DND-41 (cell line): Measurements from ENCODE around the gene PLEKHS1.

Source experiments
- ATAC-seq: fragments of 200-7000 bp; cut with Tn5 transposase; 3 replicates; pipeline ENCODE4 v1.9.1; 2021; ENCODE audit warnings: low read depth; ENCODE audit not compliant: insufficient read depth
- DNase-seq: peaks from one replicate; pipeline ENCODE4 v3.0.0-alpha.2; 2020
- H2AFZ ChIP-seq: 2 replicates; pipeline ENCODE4 v1.6.0; 2012; ENCODE audit warnings: low read depth, low read length
- H3K27ac ChIP-seq: 2 replicates; pipeline ENCODE4 v1.5.1; 2012; ENCODE audit warnings: low read length, inconsistent platforms
- H3K27me3 ChIP-seq: fragments of 200-600 bp; sonication (generic); 2 replicates; pipeline ENCODE4 v1.6.0; 2012; ENCODE audit warnings: low read length, mild to moderate bottlenecking, inconsistent platforms; ENCODE audit not compliant: insufficient read depth, poor library complexity
- H3K36me3 ChIP-seq: 2 replicates; pipeline ENCODE4 v1.5.1; 2012; ENCODE audit warnings: low read length, inconsistent platforms; ENCODE audit not compliant: insufficient read depth
- H3K4me1 ChIP-seq: 2 replicates; pipeline ENCODE4 v1.5.1; 2012; ENCODE audit warnings: mild to moderate bottlenecking, low read length; ENCODE audit not compliant: insufficient read depth
- H3K4me2 ChIP-seq: 2 replicates; pipeline ENCODE4 v1.6.0; 2012; ENCODE audit warnings: mild to moderate bottlenecking, moderate library complexity, low read length, inconsistent platforms; ENCODE audit not compliant: insufficient read depth
- H3K4me3 ChIP-seq, 2 experiments: fragments of 200-600 bp in 1 of 2; shearing (Covaris generic) in 1 of 2; 2 replicates each; pipeline ENCODE4 v1.5.1; 2012 to 2016; ENCODE audit warnings: inconsistent platforms in 2 of 2, low read length in 2 of 2, mild to moderate bottlenecking in 2 of 2, low read depth in 1 of 2, moderate library complexity in 1 of 2
- H3K79me2 ChIP-seq: 2 replicates; pipeline ENCODE4 v1.6.0; 2012; ENCODE audit warnings: low read length, inconsistent platforms; ENCODE audit not compliant: insufficient read depth
- H3K9ac ChIP-seq: 2 replicates; pipeline ENCODE4 v1.6.0; 2012; ENCODE audit warnings: low read depth, mild to moderate bottlenecking, inconsistent platforms, low read length, moderate library complexity
- H3K9me3 ChIP-seq: 2 replicates; pipeline ENCODE4 v1.5.1; 2012; ENCODE audit warnings: low read length, moderate library complexity, mild to moderate bottlenecking, inconsistent platforms; ENCODE audit not compliant: insufficient read depth, severe bottlenecking
- H4K20me1 ChIP-seq: 2 replicates; pipeline ENCODE4 v1.6.0; 2012; ENCODE audit warnings: low read length; ENCODE audit not compliant: insufficient read depth
- EZH2 ChIP-seq: IDR thresholded peaks from 3 replicates; pipeline ENCODE4 v1.6.1; 2012; ENCODE audit warnings: borderline replicate concordance, low read depth, mild to moderate bottlenecking, moderate library complexity, low read length, inconsistent platforms; ENCODE audit not compliant: severe bottlenecking
- TF ChIP-seq, protein P1 (sequence below): IDR thresholded peaks from 2 replicates; pipeline ENCODE4 v1.5.1; 2012; ENCODE audit warnings: borderline replicate concordance, low read length, moderate library complexity, mild to moderate bottlenecking; ENCODE audit not compliant: poor library complexity, severe bottlenecking; ENCODE audit errors: extremely low read depth

Gene PLEKHS1

DNA sequence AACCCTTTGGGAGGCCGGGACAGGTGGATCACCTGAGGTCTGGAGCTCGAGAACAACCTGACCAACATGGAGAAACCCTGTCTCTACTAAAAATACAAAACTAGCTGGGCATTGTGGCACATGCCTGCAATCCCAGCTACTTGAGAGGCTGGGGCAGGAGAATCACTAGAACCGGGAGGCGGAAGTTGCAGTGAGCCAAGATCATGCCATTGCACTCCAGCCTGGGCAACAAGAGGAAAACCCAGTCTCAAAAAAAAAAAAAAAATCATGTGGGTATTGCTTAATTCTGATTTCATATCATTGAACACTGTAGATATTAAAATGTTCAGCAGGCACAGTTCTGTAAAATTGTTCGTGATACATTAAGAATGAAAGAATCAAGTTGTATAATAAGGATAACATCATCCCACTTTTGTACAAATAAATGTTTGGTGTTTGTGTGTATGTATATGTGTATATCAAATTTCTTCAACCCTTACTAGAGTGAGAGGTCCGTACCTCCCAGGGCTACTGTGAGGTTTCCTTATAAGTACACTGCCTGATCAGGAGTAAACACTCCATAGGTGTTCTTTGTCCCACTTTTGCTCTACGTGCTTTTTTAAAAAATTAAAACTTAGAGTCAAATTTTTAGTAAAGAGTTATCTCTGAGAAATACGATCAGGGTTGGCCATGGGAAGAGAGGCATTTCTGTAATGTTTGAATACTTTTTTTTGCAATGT is 31.7 kb downstream of the PLEKHS1 start:
- Histone ChIP-seq H3K4me1 (no peaks in the 10 kb centered on the region), H3K9ac (no peak overlapping the region), H3K36me3 (no peaks in the 10 kb centered on the region), H3K79me2 (no peaks in the 10 kb centered on the region), H4K20me1 (no peaks in the 10 kb centered on the region), H3K9me3 (no peaks in the 10 kb centered on the region), H3K4me2 (no peak overlapping the region), H3K27me3 (no peaks in the 10 kb centered on the region), H2AFZ (no peak overlapping the region), H3K27ac (no peak overlapping the region), H3K4me3 (no peak overlapping the region)
- ATAC-seq (no peak), DNase-seq (no peak)
- no peak for TF ChIP-seq EZH2
- TF ChIP-seq, protein P1, sequence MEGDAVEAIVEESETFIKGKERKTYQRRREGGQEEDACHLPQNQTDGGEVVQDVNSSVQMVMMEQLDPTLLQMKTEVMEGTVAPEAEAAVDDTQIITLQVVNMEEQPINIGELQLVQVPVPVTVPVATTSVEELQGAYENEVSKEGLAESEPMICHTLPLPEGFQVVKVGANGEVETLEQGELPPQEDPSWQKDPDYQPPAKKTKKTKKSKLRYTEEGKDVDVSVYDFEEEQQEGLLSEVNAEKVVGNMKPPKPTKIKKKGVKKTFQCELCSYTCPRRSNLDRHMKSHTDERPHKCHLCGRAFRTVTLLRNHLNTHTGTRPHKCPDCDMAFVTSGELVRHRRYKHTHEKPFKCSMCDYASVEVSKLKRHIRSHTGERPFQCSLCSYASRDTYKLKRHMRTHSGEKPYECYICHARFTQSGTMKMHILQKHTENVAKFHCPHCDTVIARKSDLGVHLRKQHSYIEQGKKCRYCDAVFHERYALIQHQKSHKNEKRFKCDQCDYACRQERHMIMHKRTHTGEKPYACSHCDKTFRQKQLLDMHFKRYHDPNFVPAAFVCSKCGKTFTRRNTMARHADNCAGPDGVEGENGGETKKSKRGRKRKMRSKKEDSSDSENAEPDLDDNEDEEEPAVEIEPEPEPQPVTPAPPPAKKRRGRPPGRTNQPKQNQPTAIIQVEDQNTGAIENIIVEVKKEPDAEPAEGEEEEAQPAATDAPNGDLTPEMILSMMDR, result no peak

DNA sequence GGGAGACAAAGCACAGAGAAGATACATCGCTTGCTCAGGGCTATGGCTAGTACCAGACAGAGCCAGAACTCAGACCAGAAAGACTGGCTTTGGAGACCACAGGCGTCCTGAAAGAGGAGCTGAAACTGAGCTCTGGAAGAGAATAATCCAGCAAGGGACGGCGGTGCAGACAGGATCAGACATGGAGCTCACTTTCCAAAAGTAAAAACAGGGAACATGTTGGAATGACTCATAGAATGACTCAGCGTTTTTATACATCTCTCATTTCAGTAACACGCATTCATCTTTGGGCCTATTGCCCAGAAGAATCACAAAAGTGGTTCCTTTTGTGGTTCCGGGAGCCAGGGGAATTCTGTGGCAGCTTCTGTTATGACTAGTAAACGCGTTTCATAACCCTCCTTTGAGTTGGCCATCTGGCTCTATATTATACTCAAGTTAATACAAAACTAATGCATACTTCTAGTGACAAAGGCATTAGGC is 37.2 kb downstream of the PLEKHS1 start:
- Histone ChIP-seq H3K27me3 (peaks cover 2% of the 10 kb centered on the region), H3K4me1 (no peaks in the 10 kb centered on the region), H3K4me3 (no peak overlapping the region), H3K9me3 (no peaks in the 10 kb centered on the region), H3K79me2 (no peaks in the 10 kb centered on the region), H4K20me1 (no peaks in the 10 kb centered on the region), H3K9ac (no peak overlapping the region), H2AFZ (no peak overlapping the region), H3K27ac (no peak overlapping the region), H3K4me2 (no peak overlapping the region), H3K36me3 (no peaks in the 10 kb centered on the region)
- DNase-seq (no peak), ATAC-seq (no peak)
- no peak for TF ChIP-seq EZH2
- TF ChIP-seq, protein P1, result no peak

DNA sequence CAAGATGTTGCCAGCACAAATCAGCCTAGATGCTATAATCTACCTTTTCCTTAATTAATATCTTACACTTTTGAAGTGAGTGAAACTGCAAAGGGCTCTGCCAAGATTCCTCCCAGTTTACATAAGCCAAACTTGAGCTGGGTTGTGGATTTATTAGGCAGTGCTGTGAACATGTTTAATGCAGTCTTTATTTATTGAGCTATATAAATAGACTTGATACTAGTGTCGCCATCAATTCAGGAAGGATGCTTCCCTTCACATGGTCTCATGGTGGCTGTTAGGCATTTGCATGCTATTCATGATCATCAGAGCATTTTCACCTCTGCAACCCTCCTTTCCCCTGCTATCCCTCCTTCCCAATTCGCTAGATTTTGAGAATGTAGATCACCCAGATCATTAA is 40.2 kb downstream of the PLEKHS1 start:
- peaks cover 12% of the 10 kb centered on the region for H3K27me3 ChIP-seq
- no peak overlapping the region for H3K4me3 ChIP-seq
- no peaks in the 10 kb centered on the region for H3K4me1 ChIP-seq
- no peak for DNase-seq
- H3K79me2 ChIP-seq, result no peaks in the 10 kb centered on the region
- no peak overlapping the region for H3K27ac ChIP-seq
- no peaks in the 10 kb centered on the region for H3K36me3 ChIP-seq
- H3K9ac ChIP-seq, result no peak overlapping the region
- no peak overlapping the region for H2AFZ ChIP-seq
- H3K4me2 ChIP-seq, result no peak overlapping the region
- H4K20me1 ChIP-seq, result no peaks in the 10 kb centered on the region
- TF ChIP-seq, protein P1, result no peak
- no peak for TF ChIP-seq EZH2
- H3K9me3 ChIP-seq, result no peaks in the 10 kb centered on the region
- ATAC-seq, result no peak

DNA sequence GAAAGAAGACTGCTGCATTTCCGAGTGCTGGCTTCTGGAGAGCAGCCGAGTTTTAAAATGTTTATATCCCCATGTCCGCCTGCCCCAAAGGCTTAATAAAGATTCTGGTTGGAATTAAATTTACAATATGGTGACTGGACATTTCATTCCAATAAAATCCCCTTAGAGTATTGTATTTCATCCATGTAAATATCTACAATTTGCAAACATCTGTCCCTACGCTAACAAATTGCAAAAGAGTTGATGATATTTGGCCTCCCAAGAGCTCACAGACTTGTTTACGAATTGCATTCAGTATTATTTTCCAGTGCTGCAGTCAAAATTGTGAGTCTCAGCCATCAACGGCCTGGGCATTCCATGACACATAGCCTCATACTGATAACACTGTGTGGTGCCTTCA is 50.1 kb downstream of the PLEKHS1 start:
- H2AFZ ChIP-seq, result peak overlapping the region; percentile 46; the same call in 1 of the 2 replicates
- H3K4me3 ChIP-seq, result no peak overlapping the region
- H3K4me1 ChIP-seq, result no peaks in the 10 kb centered on the region
- TF ChIP-seq, protein P1, result no peak
- no peak for TF ChIP-seq EZH2
- no peak overlapping the region for H3K27ac ChIP-seq
- ATAC-seq, result no peak
- no peak for DNase-seq
- no peaks in the 10 kb centered on the region for H4K20me1 ChIP-seq
- no peaks in the 10 kb centered on the region for H3K36me3 ChIP-seq
- peaks cover 21% of the 10 kb centered on the region for H3K27me3 ChIP-seq
- no peaks in the 10 kb centered on the region for H3K79me2 ChIP-seq
- H3K9ac ChIP-seq, result no peak overlapping the region
- H3K4me2 ChIP-seq, result no peak overlapping the region
- H3K9me3 ChIP-seq, result no peaks in the 10 kb centered on the region
